HG03520 (cell line): Measurements from ENCODE around the gene CABP1.
"Not testable (repeated sequence)": the region's sequence is repeated elsewhere in the genome, so short reads cannot be mapped to it uniquely, and the experiment has no call there.

Source experiments
- ATAC-seq: cut with Tn5 transposase; IDR thresholded peaks from one replicate; pipeline ENCODE4 v1.9.1; 2021; ENCODE audit warnings: mild to moderate bottlenecking, moderate library complexity; ENCODE audit not compliant: unreplicated experiment

Gene CABP1

DNA sequence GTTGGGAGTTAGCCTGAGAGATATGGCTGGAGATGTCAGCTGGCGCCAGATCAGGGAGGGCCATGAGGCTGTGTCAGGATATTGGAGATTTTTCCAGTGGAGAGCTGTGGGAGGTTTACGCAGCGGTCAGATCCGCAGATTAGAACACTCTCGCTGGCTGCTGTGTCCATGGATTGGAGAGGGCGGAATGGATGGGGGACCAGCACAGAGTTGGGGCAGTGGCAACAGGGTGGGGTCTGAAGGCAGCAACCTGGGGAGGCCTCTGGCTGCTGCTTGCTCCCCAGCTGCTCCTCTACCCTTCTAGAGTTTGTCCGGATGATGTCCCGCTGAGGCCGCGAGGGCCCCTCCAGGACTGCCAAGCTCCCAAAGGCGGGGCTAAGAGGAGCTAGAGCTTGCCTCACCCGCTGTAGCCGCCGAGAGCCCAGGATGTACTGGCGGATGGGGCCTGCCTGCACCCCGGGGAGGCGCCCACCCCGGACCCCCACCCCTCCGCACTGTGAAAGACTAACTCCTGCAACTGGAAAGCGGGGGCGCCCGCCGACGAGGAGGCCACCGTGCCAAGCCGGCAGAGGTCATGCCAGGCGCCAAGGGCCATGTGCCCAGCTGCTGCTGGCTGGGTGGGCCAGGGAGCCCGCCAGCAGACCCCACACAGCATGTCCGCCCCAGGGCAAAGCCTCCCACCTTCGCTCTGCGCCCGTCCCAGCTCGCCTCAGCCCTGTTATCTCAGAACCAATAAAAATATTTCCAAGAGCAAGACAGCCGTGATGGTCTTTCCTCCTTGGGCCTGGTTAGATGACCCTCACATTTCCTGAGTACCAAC lies 26.4 kb downstream of the CABP1 start:
- no peak for ATAC-seq

DNA sequence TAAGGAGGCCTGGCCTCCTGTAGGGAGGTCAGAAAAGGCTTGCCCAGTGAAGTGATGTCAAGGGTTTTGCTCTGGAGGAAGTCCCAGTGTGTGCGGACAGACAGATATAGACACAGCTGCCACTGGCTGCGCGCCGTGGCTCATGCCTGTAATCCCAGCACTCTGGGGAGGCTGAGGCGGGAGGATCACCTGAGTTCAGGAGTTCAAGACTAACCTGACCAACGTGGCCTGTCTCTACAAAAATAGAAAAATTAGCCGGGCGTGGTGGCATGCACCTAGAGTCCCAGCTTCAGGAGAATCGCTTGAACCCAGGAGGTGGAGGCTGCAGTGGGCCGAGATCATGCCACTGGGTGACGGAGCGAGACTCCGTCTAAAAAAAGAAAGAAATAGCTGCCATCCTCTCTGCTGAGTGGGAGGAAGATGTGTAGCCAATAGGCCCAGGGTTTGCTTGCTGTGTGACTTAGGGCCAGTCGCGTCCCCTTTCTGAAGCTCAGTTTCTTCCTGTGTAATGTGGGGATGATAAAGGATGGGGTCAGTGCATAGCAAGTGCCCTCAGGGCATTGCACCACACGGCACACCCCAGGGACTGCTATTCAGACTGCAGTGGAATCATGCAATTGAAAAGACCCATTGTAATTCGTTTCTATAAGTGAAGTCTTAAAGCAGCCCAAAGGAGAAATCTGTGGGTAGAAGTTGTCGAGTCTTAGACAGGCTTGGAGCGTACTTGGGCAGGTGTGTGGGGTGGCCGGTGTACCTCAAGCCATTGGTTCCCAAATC lies 27.9 kb downstream of the CABP1 start:
- no peak for ATAC-seq

DNA sequence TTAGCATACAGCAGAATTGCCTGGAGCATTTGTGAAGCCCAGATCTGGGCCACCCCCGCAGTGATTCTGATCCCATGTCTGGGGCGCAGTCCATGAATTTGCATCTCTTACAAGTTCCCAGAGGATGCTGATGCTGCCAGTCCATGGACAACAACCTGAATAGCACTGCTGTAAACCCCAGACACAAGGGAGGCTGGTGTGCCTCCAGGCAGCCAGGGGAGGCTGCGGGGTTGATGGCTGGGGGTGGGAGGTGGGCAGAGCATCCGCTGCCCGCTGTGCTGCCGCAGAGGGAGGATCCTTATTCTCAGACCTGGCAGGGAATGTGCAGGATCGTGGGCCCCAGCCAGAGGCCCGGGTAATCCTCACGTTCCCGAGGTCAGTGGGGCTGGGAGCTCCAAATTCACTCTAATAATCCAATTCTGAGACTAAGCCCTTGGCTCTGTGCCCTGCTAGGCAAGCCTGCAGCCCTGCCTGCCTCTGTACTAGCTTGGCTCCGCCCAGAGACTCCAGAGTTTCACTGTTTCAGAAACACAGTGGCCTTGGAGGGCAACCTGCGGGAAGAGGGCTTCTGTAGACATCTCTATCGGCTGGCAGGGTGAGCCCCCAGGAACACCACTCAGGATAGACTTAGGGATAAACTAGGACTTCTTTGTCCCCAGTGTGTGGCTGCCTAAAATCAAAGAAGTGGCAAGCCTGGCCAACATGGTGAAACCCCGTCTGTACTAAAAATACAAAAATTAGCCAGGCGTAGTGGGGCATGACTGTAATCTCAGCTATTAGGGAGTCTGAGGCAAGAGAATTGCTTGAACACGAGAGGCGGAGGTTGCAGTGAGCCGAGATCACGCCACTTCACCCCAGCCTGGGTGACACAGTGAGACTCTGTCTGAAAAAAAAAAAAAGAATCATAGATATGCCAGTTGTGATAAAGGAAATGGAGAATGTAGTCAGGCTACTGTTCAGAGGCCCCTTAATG lies 28.7 kb downstream of the CABP1 start:
- ATAC-seq: peak; percentile 42

DNA sequence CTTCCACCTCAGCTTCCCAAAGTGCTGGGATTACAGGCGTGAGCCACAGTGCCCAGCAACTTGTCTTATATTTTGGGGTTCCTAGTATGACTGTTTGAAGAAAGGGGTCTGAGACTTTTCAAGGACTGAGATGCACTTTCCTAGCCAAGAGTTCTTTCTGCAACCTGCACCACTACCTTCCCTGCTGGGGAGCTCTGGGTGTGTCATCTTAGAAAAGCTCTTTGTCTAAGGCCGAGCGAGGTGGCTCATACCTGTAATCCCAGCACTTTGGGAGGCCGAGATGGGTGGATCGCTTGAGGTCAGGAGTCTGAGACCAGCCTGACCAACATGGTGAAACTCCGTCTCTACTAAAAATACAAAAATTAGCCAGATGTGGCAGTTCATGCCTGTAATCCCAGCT lies 29.8 kb downstream of the CABP1 start:
- ATAC-seq: not testable (repeated sequence)

DNA sequence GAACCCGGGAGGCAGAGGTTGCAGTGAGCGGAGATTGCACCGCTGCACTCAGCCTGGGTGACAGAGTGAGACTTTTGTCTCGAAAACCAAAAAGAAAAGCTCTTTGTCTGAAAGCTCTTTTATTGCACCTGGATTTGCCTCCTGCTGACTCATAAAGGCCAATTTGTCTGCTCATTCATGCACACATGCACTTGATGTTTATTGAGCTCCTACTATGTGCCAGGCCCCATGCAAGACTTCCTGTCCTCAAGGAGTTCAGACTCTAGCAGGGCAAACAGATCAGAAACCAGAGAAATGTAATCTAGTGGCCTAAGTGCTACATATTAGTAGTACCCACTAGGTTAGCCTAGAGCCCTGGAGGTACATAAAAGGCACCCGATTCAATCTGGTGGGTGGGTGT lies 30.2 kb downstream of the CABP1 start:
- ATAC-seq: no peak

DNA sequence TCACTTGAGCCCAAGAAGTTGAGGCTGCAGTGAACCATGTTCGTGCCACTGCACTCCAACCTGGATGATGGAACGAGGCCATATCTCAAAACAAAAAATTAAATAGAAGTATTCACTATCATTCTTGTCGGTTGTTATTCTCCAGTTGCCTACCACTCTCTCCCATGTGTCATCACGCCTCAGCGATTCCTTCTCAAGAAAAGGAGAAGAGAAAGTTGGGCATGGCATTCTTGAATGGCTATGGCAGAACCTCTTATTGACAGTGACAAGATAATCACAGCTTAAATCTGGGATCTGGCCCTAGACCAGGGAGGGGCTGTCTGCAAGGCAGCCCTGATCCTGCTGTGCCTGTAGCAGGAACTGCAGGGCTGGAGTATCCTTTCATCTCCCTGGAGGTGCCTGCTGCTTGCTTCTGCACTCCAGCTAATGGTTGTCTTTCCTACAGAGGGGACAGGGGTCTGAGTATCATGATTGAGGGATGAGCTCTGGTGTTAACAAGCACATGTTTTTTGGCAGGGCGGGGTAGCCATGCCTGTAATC lies 33.7 kb downstream of the CABP1 start:
- no peak for ATAC-seq

DNA sequence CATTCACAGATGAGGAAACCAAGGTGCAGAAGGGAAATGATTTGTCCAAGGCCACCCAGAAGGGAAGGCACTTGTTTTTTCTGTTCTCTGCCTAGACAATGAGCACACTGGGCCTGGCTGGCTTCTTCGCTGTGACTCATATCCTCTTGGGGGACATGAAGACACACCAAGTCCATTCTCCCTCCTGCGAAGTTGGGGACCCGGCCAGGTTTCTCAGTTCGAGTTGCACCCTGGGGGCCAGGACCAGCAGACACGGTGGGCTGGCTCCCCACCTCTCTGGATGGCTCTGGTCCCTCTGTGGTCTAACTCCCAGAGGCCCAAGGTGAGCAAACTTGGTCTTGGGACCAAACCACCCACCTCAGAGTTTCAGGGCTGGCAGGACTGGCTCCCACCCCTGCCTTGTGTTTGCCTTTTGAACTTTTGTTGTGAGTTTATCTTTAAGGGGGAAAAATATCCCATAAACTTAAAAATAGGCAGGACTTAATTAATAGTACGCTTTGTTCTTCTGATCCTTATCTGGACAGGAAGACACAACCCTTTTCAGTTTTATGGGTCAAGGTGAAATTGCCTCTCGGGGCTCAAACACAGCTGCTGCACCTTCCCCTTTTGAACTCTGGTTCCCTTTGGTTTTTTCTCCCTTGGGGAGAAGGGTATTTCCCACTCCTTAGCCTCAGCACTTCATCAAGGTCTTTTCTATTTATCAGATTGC lies 37.5 kb downstream of the CABP1 start:
- no peak for ATAC-seq

DNA sequence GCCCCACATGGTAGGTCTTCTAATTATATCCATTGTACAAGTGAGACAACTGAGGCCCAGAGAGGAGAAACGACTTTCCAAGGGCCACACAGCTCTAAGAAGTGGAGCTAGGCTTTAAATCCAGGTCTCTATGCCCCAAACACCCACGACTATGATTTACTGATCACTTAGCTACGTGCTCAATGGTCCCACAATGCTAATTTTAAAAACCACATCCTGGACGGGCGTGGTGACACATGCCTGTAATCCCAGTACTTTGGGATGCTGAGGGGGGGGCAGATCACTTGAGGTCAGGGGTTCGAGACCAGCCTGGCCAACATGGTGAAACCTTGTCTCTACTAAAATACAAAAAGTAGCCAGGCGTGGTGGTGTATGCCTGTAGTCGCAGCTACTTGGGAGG lies 38.1 kb downstream of the CABP1 start:
- ATAC-seq: no peak

DNA sequence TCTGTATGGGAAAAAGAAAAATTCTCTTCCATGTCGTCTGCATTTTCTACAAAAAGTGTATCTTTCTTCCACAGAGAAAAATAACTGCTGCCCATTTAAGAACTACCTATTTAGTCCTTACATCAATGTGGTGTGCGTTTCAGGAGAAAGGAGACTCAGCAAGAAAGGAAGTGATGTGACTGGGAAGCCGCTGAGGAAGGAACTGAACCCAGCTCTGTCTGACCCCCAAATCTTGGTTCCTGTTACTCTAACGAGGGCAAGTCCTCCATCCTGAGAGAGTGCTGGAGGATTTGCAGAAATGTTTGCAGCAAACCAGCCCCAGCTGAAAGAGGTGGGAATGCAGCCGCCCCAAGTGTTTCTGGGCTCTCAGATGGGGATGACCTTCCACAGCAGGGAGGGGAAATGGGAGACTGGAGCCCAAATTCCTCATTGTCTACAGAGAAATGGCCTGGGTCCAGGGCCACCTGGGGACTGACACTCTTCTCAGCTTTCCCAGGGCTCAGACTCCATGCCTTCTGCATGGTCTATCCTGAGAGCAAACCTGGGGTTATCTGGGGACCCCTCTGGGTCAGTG lies 39.8 kb downstream of the CABP1 start:
- no peak for ATAC-seq

DNA sequence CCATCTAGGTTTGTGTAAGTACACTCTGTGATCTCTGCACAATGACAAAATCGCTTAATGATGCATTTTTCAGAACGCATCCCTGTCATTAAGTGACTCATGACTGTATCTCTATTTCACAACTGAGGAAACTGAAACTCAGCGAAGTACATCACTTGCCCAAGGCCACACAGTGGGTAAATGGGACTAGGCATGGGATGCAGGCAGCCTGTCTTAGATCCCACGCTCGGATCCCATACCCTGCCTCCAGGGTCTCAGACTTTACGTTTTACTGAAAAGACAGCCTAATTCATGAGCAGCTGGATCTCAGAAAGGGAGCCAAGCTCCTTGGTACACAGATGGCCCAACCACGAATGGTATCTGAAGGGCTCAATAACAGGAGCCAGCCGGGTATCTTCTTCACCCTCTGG lies 44.1 kb downstream of the CABP1 start:
- ATAC-seq: no peak

DNA sequence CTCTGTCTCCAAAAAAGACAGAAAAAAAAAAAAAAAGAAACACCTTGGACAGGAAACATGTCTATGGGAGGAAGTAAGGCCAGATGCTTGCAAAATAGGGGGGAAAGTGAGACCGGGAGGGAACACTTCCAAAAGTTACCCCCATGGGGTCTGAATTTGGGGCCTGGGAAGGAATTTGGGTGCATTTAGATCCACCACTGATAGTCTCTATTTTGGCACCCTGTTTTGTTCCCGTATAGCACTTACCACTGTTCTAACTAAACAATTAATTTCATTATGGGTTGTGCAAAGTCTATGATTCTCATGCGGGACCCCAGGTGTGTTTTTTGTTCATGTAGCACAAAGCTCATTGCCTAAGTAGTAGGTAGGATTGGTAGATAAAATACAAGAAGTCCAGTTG lies 45.1 kb downstream of the CABP1 start:
- ATAC-seq: no peak

DNA sequence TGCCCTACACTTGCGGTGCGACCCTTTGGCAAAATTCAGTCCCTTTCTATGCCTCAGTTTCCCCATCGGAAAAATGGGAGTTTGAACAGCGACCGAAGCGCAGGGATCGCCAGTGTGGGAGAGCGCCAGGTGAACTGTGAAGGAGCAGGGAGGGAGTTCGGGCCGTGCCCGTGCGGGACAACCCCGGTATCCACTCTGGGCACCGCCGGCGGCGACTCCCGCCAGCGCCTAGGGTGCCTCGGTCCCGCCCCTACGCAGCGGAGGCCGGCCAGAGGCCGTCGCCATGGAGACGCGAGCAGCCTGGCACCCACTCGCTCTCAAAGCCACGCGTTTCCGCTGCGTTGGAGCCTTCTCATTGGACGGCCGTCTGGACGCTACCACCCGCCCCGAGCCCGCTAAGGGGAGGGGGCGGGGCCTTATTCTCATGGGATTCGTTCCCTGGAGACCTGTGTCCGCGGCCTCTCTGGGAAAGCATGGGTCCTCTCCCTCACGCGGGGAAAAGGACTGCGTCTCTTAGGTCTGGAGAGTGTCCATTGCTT lies 45.8 kb downstream of the CABP1 start:
- ATAC-seq: peak; percentile 67

DNA sequence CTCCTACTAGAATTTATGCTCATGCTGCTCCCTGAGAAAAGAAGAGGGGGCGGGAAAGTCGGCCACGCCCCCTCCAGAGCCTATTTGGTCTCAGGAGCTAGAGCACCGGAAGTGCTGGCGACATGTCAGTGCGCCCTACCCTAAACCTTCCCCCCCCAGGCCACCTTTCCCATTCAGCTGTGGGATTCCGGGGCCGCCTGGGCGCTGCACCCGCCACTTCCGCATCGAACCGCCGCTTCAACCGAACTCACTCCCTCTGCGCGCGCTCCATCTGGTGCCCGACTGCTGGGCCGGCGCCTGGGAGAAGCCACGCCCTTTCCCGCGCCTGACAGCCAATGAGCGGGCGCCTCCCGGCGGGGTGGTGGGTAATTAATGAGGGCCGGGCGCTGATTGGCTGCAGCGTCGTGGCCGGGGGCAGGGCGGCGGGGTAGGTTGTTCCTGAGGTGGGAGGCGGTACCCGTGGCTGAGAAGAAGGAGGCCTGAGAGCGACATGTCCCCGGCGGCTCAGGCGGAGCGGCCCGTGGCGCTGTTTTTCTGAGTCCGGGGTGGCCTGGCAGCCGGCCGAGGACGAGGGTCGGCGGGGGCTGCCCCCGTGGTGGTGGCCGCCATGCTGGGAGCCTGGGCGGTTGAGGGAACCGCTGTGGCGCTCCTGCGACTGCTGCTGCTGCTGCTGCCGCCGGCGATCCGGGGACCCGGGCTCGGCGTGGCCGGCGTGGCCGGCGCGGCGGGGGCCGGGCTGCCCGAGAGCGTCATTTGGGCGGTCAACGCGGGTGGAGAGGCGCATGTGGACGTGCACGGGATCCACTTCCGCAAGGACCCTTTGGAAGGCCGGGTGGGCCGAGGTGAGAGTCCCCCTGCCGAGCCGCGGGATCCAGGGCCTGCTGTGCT lies 46.5 kb downstream of the CABP1 start, which contains the start of gene MLEC:
TSS of gene MLEC (plus strand) at position 460 of the 888 bp plus-strand sequence. CDS start at position 608, 148 bp downstream.
- ATAC-seq: peak; percentile 61

DNA sequence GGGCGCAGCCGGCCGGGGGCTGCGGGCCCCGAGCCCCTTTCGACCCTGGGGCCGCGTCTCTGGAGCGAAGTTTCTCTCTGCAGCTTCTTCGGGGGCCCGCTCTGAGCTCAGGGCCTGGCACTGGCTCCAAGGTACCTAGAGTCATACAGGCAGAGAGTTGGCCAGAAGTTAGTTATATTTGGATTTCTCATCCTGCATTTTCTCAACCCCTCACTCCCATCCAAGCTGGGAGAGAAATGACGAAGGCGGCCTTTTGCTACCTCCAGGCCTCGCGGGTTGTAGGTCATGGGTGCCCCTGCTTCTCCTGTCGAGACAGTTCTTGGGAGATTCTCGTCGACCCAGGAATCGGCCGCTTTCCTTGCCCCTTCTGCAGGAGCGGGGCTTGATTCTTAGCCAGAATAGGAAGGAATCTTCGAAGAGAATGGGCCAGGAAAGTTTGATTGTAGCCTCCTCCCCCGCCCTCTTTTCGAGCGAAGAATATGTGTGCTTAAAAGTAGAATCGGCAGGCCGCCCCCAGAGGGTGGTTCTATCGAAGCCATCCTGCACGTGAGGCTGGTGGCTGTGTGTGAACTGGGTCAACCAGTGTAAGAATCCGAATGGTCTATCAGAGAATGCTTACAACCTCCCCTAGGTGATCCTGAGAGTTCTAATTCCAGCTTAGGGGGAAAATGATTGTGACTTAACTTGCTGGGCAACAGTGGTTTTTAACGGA lies 47.3 kb downstream of the CABP1 start:
- ATAC-seq: no peak

DNA sequence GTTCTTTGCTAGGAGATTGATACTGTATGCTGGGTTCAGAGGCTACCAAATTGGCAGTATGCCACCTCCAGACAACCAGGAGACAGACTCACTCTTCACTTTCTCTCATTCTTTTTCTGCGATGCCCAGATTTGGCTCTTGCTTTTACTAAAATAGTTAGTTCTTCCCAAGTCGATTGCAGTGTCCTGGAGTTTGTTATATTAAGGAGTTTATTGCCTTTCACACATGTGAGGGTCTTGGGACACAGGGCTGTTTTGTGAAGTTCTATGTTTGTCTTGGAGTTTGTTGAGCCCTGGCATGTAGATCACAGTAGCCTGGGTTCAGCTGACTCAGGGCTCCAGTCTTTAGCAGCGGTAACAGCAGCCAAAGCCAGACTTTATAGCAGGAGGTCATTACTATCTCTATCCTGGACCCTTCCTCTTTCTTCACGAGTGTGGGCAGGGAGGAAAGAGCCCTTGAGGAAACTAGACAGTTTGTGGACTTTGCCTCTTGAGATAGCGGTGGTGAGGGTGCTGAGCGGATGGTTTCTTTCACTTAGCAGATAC lies 48.2 kb downstream of the CABP1 start:
- ATAC-seq: no peak

DNA sequence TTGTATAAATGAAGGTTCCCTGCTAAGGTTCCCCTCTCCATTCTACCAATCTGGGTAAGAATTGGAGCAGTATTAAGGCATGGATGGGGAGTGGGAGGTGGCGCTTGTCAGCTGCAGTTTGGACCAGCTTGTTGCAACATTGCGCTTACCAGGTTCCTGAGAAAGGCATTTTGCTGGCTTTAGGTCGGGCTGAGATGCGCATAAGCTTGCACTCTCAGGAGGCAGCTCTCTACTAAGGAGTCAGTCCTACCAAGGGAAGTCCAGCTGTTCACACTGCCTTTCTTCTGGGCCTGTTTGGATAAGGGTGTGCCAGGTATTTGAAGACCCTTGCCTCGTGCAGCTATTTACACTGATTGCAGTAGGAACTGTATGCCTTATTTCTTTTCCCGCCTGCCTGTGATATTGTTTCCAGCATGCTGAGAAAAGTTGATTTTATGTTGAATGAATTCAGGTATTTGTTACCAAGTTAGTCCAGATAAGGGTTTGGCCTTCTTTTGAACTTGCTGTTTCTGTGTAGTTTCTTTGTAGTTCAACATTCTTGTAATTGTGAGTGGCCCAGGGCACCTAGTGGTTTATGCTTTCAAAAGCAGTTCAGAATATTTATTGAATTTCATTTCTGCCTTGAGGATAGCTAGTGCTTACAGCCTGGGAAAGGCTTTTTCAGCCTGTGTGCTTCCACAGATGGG lies 49.1 kb downstream of the CABP1 start:
- ATAC-seq: no peak

DNA sequence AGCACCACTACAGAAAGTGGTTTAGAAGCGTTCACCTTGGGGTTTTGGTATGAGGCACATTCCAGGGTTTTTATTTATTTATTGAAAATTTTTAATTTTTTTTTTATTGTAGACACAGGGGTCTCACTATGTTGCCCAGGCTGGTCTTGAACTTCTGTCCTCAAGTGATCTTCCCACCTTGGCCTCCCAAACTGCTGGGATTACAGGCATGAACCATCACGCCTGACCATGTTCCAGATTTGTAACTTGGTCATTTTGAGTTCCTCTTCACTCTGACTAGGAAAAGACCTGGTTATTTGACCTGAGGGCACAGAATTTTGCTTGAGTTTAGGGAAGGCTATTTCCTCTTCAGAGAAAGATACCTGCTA lies 49.6 kb downstream of the CABP1 start:
- ATAC-seq: no peak
